ENCODE results near the gene OMA1. TPM values are rescaled to one million over a fixed set of nuclear protein-coding genes. Genes with fewer than 3 reads are reported as not detected.

The OMA1 gene
- total RNA-seq, 1 donor from 2014 or later: 17.7 TPM

GRCh38 chr1:58573138-58573537 lies 26.6 kb upstream of the OMA1 start:
- Mint-ChIP-seq H3K27ac (peak overlapping the region; percentile 98), H3K9me3 (no peaks in the 10 kb centered on the region), H3K36me3 (no peaks in the 10 kb centered on the region), H3K27me3 (ENCODE audit: low read depth) (peaks cover 11% of the 10 kb centered on the region), H3K4me1 (peaks cover 45% of the 10 kb centered on the region), H3K4me3 (peak overlapping the region; percentile 43)
- no peak for TF ChIP-seq CTCF (IDR thresholded peaks at IDR 0.05; ENCODE audit: unreplicated experiment)
- DNase-seq (ENCODE audit: low spot score in 2 of 2, unreplicated experiment in 2 of 2): no peak

DNA sequence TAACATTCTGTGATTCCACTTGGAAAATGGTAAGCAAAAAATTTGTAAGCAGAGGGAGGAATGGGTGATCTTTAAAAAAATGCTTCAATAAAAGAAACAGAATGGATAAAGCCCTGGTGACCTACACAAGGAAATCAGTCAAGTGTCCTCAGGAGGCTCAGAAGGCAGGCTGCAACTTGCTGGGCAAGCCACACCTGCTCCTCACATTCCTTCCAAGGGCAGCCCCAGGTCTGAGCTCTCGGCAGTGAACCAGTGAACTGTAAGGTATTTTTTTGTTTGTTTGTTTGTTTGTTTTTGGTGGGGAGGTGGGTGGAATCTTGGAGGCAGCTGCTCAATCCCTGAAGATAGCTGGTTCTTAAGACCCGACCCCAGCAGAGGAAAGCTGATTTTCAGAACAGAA lies 26.2 kb upstream of the OMA1 start:
- Mint-ChIP-seq H3K36me3 (no peaks in the 10 kb centered on the region), H3K27me3 (ENCODE audit: low read depth) (peaks cover 10% of the 10 kb centered on the region), H3K9me3 (no peaks in the 10 kb centered on the region), H3K4me3 (peak overlapping the region; percentile 43), H3K27ac (peak overlapping the region; percentile 98), H3K4me1 (peaks cover 41% of the 10 kb centered on the region)
- no peak for TF ChIP-seq CTCF (IDR thresholded peaks at IDR 0.05; ENCODE audit: unreplicated experiment)
- no peak for DNase-seq (ENCODE audit: low spot score in 2 of 2, unreplicated experiment in 2 of 2)

DNA sequence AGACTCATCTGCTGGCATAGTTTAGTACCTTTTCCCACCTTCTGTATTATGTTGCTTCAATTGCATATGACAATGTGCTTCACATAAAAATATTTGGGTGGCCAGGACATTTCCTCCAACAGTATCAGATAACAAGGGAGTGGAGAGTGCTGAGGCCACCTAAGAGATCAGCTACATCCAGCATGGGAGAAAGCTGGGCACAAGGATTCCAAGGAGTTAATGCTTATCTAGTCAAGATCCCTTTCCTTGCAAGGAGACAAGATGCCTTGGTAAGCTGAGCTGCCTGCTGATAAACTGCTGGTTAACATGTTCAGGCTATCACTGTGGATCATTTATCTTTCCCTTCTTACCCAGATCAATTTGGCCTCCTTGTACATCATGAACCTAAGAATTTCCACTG lies 25.1 kb upstream of the OMA1 start:
- Mint-ChIP-seq H3K36me3 (no peaks in the 10 kb centered on the region), H3K4me3 (no peak overlapping the region), H3K4me1 (peaks cover 36% of the 10 kb centered on the region), H3K27ac (peak overlapping the region; percentile 98), H3K27me3 (ENCODE audit: low read depth) (peaks cover 4% of the 10 kb centered on the region), H3K9me3 (no peaks in the 10 kb centered on the region)
- no peak for TF ChIP-seq CTCF (IDR thresholded peaks at IDR 0.05; ENCODE audit: unreplicated experiment)
- no peak for DNase-seq (ENCODE audit: low spot score in 2 of 2, unreplicated experiment in 2 of 2)

DNA sequence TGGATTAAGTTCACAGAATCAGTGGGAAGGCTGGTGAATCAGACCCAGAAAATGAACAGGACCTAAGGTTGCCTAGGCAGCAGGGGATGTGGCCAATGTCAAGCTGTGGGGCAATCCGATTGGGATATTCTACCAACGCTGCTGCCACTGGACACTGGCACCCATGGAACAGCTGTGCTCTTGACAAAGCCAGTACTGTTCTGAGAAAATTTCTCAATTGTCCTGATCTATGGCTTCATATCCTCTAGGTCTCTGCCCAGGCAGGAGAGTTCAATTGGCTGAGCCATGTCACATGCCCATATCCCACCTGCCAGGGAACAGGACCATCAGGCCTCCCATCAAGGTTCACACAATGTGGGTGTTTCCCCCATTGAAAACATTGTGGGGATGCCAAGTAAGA lies 24.3 kb upstream of the OMA1 start:
- Mint-ChIP-seq H3K27me3 (ENCODE audit: low read depth) (peaks cover 3% of the 10 kb centered on the region), H3K4me3 (no peak overlapping the region), H3K9me3 (no peaks in the 10 kb centered on the region), H3K4me1 (peaks cover 35% of the 10 kb centered on the region), H3K36me3 (no peaks in the 10 kb centered on the region), H3K27ac (peak overlapping the region; percentile 98)
- no peak for TF ChIP-seq CTCF (IDR thresholded peaks at IDR 0.05; ENCODE audit: unreplicated experiment)
- DNase-seq (ENCODE audit: low spot score in 2 of 2, unreplicated experiment in 2 of 2): no peak

GRCh38 chr1:58570094-58570493 lies 23.6 kb upstream of the OMA1 start:
- TF ChIP-seq CTCF (IDR thresholded peaks at IDR 0.05; ENCODE audit: unreplicated experiment): no peak
- Mint-ChIP-seq H3K36me3 (no peaks in the 10 kb centered on the region), H3K27me3 (ENCODE audit: low read depth) (no peaks in the 10 kb centered on the region), H3K4me3 (no peak overlapping the region), H3K9me3 (no peaks in the 10 kb centered on the region), H3K4me1 (peaks cover 31% of the 10 kb centered on the region), H3K27ac (no peak overlapping the region)
- no peak for DNase-seq (ENCODE audit: low spot score in 2 of 2, unreplicated experiment in 2 of 2)

DNA sequence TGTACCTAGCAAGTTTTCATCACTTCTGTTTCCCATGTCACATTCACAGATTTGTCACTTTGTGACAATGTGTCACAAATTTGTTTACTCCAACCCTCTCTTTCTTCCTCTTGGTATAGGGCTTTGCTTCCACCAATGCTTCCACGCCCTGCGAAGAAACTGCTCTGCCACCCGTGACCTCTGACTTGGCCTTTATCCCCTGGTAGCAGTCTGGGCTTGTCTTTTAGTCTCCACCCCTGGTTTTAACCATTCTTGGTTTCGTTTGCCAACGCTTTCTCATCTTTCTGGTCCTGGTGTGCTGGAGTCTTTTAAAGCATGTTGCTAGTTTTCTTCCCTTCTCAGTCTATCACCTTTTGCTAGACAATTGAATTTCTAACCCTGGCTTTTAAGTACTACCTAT lies 22.4 kb upstream of the OMA1 start:
- Mint-ChIP-seq H3K36me3 (no peaks in the 10 kb centered on the region), H3K4me3 (no peak overlapping the region), H3K27ac (no peak overlapping the region), H3K4me1 (peaks cover 27% of the 10 kb centered on the region), H3K27me3 (ENCODE audit: low read depth) (no peaks in the 10 kb centered on the region), H3K9me3 (no peaks in the 10 kb centered on the region)
- no peak for DNase-seq (ENCODE audit: low spot score in 2 of 2, unreplicated experiment in 2 of 2)
- TF ChIP-seq CTCF (IDR thresholded peaks at IDR 0.05; ENCODE audit: unreplicated experiment): no peak
